ENCODE measurements around the gene KBTBD13.

Gene KBTBD13

GRCh38 chr15:65115542-65115941 lies 39.0 kb downstream of the KBTBD13 start:
- DNase-seq: no peak
